HG03378 (cell line): ENCODE data around the gene ERVW-1.

Experiments
- ATAC-seq: cut with Tn5 transposase; IDR thresholded peaks from one replicate; pipeline ENCODE4 v1.9.1; 2021; ENCODE audit warnings: mild to moderate bottlenecking, moderate library complexity; ENCODE audit not compliant: unreplicated experiment

ERVW-1 gene

DNA sequence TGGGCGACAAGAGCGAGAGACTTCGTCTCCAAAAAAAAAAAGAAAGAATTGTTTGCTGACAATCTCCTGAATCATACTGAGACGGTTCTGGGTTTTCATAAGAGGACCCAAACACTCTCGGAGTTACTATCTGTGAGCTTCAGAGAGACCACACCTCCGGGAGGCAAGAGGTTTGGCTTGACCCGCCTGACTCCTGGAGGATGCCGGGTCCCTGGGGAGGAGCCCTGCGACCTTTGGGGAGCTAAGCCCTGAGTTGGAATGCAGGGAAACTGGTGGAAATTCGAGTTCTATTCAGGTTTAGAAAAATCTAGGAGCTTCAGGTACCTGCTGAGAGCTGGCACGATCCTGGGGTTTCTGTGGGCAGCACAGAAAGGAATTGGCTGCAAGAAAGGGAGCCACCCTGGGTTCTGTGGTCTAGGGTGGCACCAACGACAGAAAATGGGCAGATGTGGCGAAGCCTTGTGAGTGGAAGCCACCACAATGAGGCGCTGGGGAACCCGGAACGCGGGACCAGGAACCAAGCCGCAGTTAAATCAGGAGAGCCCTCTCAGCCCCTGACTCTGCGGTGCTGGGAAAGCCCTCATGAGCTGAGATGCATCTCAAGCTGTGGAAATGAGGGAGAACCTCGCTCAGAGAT lies 52.3 kb downstream of the ERVW-1 start:
- ATAC-seq = no peak

DNA sequence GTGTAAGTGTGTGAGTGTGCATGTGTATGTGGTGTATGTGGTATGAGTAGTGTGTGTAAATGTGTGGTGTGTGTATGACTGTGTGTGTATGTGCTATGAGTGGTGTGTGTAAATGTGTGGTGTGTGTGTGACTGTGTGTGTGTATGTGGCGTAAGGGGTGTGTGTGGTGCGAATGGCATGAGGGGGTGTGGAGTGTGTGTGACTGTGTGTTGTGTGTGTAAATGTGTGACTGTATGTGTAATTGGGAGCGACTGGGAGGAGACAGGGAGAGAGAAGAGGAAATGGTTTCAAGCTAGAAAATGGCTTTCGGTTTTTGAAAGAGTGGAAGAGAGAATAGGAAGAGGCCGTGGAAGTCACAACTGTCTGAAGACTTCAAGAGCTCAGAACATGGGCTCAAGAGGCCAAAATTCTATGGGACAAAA lies 54.0 kb downstream of the ERVW-1 start:
- no peak for ATAC-seq

DNA sequence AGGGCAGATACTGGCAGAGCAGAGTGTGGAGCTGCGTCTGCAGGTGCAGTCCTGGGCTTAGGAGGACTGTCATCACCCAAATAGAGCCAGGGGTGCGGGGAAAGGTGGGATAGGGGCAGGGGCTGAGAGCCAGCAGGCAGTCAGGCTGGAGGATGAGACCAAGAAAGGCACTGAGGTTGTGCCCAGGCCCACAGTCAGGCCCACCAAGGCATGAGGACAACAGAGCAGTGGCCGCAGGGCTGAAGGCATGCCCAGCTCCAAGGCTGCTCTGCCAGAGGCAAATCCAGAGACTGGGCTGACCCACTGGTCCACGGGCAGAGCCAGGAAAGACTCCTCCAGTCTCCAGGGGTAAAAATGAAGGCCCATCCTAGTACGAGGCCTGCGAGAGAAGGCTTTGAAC lies 54.8 kb downstream of the ERVW-1 start:
- ATAC-seq = no peak

DNA sequence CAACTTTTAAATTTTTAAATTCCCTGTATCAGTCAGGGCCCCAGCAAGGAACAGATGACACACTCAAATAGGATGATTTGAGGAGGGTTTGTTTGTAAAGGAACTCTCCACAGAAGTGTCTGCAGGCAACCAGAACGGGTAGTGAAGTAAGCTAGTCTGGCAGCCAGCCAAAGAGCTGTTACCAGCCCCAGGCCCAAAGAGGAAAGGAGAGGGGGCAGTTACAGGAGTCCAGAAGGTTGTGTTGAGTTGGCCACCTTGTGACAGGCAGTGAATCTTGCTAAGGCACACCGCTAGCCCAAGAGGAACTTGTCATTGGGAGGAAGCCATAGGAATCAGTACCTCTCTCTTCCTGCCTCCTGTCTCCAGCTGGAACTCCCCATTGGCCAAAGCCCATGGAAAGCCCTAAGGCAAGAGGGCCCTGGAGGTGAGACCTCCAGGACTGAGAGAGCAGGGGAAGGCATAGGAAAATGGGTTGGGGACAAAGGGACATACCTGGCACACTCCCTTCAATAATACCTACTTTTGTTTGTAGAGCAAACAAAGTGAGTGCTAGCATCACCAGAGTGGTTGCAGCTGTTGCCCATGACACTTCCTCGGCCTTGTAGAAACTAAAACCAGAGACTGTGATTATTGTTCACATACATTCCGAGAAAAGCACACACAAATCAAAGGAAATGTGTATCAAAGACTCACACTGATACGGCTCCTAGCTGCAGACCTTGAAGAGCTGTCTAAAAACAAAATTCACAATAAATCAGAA lies 55.9 kb downstream of the ERVW-1 start:
- no peak for ATAC-seq
